ENCODE data around the gene CDC42BPA. TPM values are rescaled to one million over a fixed set of nuclear protein-coding genes. Genes with fewer than 3 reads are reported as not detected.

The CDC42BPA gene
- total and polyA plus RNA-seq, 3 experiments from 2014 or later, result 0.42 to 0.72 (median 0.44) TPM

- Histone ChIP-seq H3K27ac (ENCODE audit: low read depth, low read length) (no peak overlapping the region), H3K36me3 (ENCODE audit: insufficient read depth, low read length) (no peaks in the 10 kb centered on the region), H3K4me3 (ENCODE audit: low read length) (no peak overlapping the region), H3K27me3 (ENCODE audit: insufficient read depth, low read length, poor library complexity, severe bottlenecking) (no peaks in the 10 kb centered on the region), H3K9me3 (ENCODE audit: low read length) (no peaks in the 10 kb centered on the region), H3K4me1 (ENCODE audit: insufficient read depth, low read length) (no peaks in the 10 kb centered on the region)
- no peak for DNase-seq
- ChIA-PET CTCF (no interaction called here), POLR2A (no interaction called here)
- Mint-ChIP-seq H3K9me3 (no peaks in the 10 kb centered on the region), H3K27me3 (no peaks in the 10 kb centered on the region), H3K36me3 (peaks cover 6 to 60% (median 22%) of the 10 kb centered on the region in 3 donors), H3K4me1 (peaks cover 4 to 11% (median 9%) of the 10 kb centered on the region in 3 donors), H3K4me3 (no peak overlapping the region), H3K27ac (peak overlapping the region in 1 of 8 donors; percentile 50)
Measured at GRCh38 chr1:226964611-226965486, 353.4 kb downstream of the CDC42BPA start.

GRCh38 chr1:226964068-226964425 is 354.2 kb downstream of the CDC42BPA start:
- Mint-ChIP-seq H3K9me3 (no peaks in the 10 kb centered on the region), H3K36me3 (peaks cover 2 to 54% (median 19%) of the 10 kb centered on the region in 3 donors)

GRCh38 chr1:226962421-226963391 is 355.6 kb downstream of the CDC42BPA start:
- no peaks in the 10 kb centered on the region for H3K4me1 ChIP-seq (ENCODE audit: insufficient read depth, low read length)
- H3K9me3 ChIP-seq (ENCODE audit: low read length), result no peaks in the 10 kb centered on the region
- H3K36me3 ChIP-seq (ENCODE audit: insufficient read depth, low read length), result no peaks in the 10 kb centered on the region
- POLR2A ChIA-PET, result no interaction called here
- CTCF ChIA-PET, result no interaction called here
- Mint-ChIP-seq H3K9me3 (no peaks in the 10 kb centered on the region), H3K4me1 (peaks cover 23 to 26% (median 26%) of the 10 kb centered on the region in 3 donors), H3K27ac (peak overlapping the region in 2 of 8 donors; percentile 17 to 70), H3K27me3 (no peaks in the 10 kb centered on the region), H3K36me3 (peaks cover under 1 to 47% (median 15%) of the 10 kb centered on the region in 3 donors), H3K4me3 (no peak overlapping the region)
- DNase-seq, result no peak
- no peak overlapping the region for H3K27ac ChIP-seq (ENCODE audit: low read depth, low read length)
- H3K4me3 ChIP-seq (ENCODE audit: low read length), result no peak overlapping the region
- H3K27me3 ChIP-seq (ENCODE audit: insufficient read depth, low read length, poor library complexity, severe bottlenecking), result no peaks in the 10 kb centered on the region

More at GRCh38 chr1:226964068-226964425, 354.2 kb downstream of the CDC42BPA start:
- no peaks in the 10 kb centered on the region for H3K27me3 ChIP-seq (ENCODE audit: insufficient read depth, low read length, poor library complexity, severe bottlenecking)
- Mint-ChIP-seq H3K4me1 (peaks cover 11 to 15% (median 12%) of the 10 kb centered on the region in 3 donors), H3K27me3 (no peaks in the 10 kb centered on the region), H3K27ac (no peak overlapping the region), H3K4me3 (no peak overlapping the region)
- H3K4me3 ChIP-seq (ENCODE audit: low read length), result no peak overlapping the region
- no peak overlapping the region for H3K27ac ChIP-seq (ENCODE audit: low read depth, low read length)
- ChIA-PET CTCF (no interaction called here), POLR2A (no interaction called here)
- H3K9me3 ChIP-seq (ENCODE audit: low read length), result no peaks in the 10 kb centered on the region
- no peak for DNase-seq
- H3K4me1 ChIP-seq (ENCODE audit: insufficient read depth, low read length), result no peaks in the 10 kb centered on the region
- H3K36me3 ChIP-seq (ENCODE audit: insufficient read depth, low read length), result no peaks in the 10 kb centered on the region

- Mint-ChIP-seq H3K27ac (peak overlapping the region in 1 of 8 donors; percentile 75), H3K4me3 (no peak overlapping the region), H3K9me3 (no peaks in the 10 kb centered on the region), H3K4me1 (peaks cover 25 to 34% (median 32%) of the 10 kb centered on the region in 3 donors), H3K27me3 (no peaks in the 10 kb centered on the region), H3K36me3 (peaks cover 7 to 39% (median 7%) of the 10 kb centered on the region in 3 donors)
- Histone ChIP-seq H3K4me1 (ENCODE audit: insufficient read depth, low read length) (no peaks in the 10 kb centered on the region), H3K4me3 (ENCODE audit: low read length) (no peak overlapping the region), H3K9me3 (ENCODE audit: low read length) (no peaks in the 10 kb centered on the region), H3K27ac (ENCODE audit: low read depth, low read length) (no peak overlapping the region), H3K27me3 (ENCODE audit: insufficient read depth, low read length, poor library complexity, severe bottlenecking) (no peaks in the 10 kb centered on the region), H3K36me3 (ENCODE audit: insufficient read depth, low read length) (no peaks in the 10 kb centered on the region)
- ChIA-PET POLR2A (no interaction called here), CTCF (no interaction called here)
- no peak for DNase-seq
Measured at GRCh38 chr1:226960944-226961765, 357.1 kb downstream of the CDC42BPA start.

- Histone ChIP-seq H3K4me1 (ENCODE audit: insufficient read depth, low read length) (no peaks in the 10 kb centered on the region), H3K4me3 (ENCODE audit: low read length) (no peak overlapping the region), H3K27ac (ENCODE audit: low read depth, low read length) (no peak overlapping the region), H3K27me3 (ENCODE audit: insufficient read depth, low read length, poor library complexity, severe bottlenecking) (no peaks in the 10 kb centered on the region), H3K9me3 (ENCODE audit: low read length) (no peaks in the 10 kb centered on the region), H3K36me3 (ENCODE audit: insufficient read depth, low read length) (no peaks in the 10 kb centered on the region)
- Mint-ChIP-seq H3K27me3 (no peaks in the 10 kb centered on the region), H3K36me3 (peaks cover 5 to 30% (median 7%) of the 10 kb centered on the region in 3 donors), H3K4me3 (no peak overlapping the region), H3K27ac (no peak overlapping the region), H3K4me1 (peaks cover 25 to 34% (median 32%) of the 10 kb centered on the region in 3 donors), H3K9me3 (no peaks in the 10 kb centered on the region)
- ChIA-PET CTCF (no interaction called here), POLR2A (no interaction called here)
- no peak for DNase-seq
Measured at GRCh38 chr1:226960256-226960655, 358.0 kb downstream of the CDC42BPA start.

GRCh38 chr1:226958300-226958699 is 360.0 kb downstream of the CDC42BPA start:
- CTCF ChIA-PET, result no interaction called here
- H3K27ac ChIP-seq (ENCODE audit: low read depth, low read length), result no peak overlapping the region
- Mint-ChIP-seq H3K4me1 (peaks cover 29 to 47% (median 37%) of the 10 kb centered on the region in 3 donors), H3K27ac (peak overlapping the region in 1 of 8 donors; percentile 47), H3K9me3 (no peaks in the 10 kb centered on the region), H3K4me3 (no peak overlapping the region), H3K36me3 (peaks cover 3 to 18% (median 11%) of the 10 kb centered on the region in 3 donors), H3K27me3 (no peaks in the 10 kb centered on the region)
- no peak overlapping the region for H3K4me3 ChIP-seq (ENCODE audit: low read length)
- DNase-seq, result no peak
- POLR2A ChIA-PET, result no interaction called here
- H3K4me1 ChIP-seq (ENCODE audit: insufficient read depth, low read length), result no peaks in the 10 kb centered on the region
- no peaks in the 10 kb centered on the region for H3K36me3 ChIP-seq (ENCODE audit: insufficient read depth, low read length)
- no peaks in the 10 kb centered on the region for H3K27me3 ChIP-seq (ENCODE audit: insufficient read depth, low read length, poor library complexity, severe bottlenecking)
- H3K9me3 ChIP-seq (ENCODE audit: low read length), result no peaks in the 10 kb centered on the region

- H3K4me3 Mint-ChIP-seq, result no peak overlapping the region
- Histone ChIP-seq H3K9me3 (ENCODE audit: low read length) (no peaks in the 10 kb centered on the region), H3K4me3 (ENCODE audit: low read length) (no peak overlapping the region), H3K27me3 (ENCODE audit: insufficient read depth, low read length, poor library complexity, severe bottlenecking) (no peaks in the 10 kb centered on the region), H3K36me3 (ENCODE audit: insufficient read depth, low read length) (no peaks in the 10 kb centered on the region), H3K27ac (ENCODE audit: low read depth, low read length) (no peak overlapping the region), H3K4me1 (ENCODE audit: insufficient read depth, low read length) (no peaks in the 10 kb centered on the region)
- no peaks in the 10 kb centered on the region for H3K27me3 Mint-ChIP-seq
- no peaks in the 10 kb centered on the region for H3K9me3 Mint-ChIP-seq
- ChIA-PET CTCF (no interaction called here), POLR2A (no interaction called here)
- peaks cover 32 to 50% (median 40%) of the 10 kb centered on the region in 3 donors for H3K4me1 Mint-ChIP-seq
- peaks cover 3 to 15% (median 11%) of the 10 kb centered on the region in 3 donors for H3K36me3 Mint-ChIP-seq
- DNase-seq, result no peak
- no peak overlapping the region for H3K27ac Mint-ChIP-seq
Measured at GRCh38 chr1:226957714-226958113, 360.6 kb downstream of the CDC42BPA start.
